Measurements from ENCODE around the gene PAK5.

The PAK5 gene

GRCh38 chr20:9838378-9839295, at the start of gene PAK5:
PAK5 (minus strand) TSS chr20:9839076; CDS start chr20:9644328, 194,748 bp downstream.
- no peak for DNase-seq (ENCODE audit: low read depth)

- no peak for DNase-seq (ENCODE audit: low read depth)
These were observed 48.8 kb upstream of the PAK5 start for GRCh38 chr20:9887706-9888105.

- no peak for DNase-seq (ENCODE audit: low read depth)
These were observed 47.4 kb upstream of the PAK5 start for GRCh38 chr20:9886227-9886626.

GRCh38 chr20:9884666-9885065, 45.8 kb upstream of the PAK5 start:
- no peak for DNase-seq (ENCODE audit: low read depth)

- no peak for DNase-seq (ENCODE audit: low read depth)
These were observed 45.2 kb upstream of the PAK5 start for GRCh38 chr20:9884061-9884460.

- DNase-seq (ENCODE audit: low read depth): no peak
These were observed 39.1 kb upstream of the PAK5 start for GRCh38 chr20:9877932-9878495.

GRCh38 chr20:9867196-9867980, 28.5 kb upstream of the PAK5 start:
- no peak for DNase-seq (ENCODE audit: low read depth)

GRCh38 chr20:9852566-9852965, 13.7 kb upstream of the PAK5 start:
- DNase-seq (ENCODE audit: low read depth): no peak

GRCh38 chr20:9839626-9840025, 750 bp upstream of the PAK5 start:
- no peak for DNase-seq (ENCODE audit: low read depth)

GRCh38 chr20:9838035-9838377, 870 bp downstream of the PAK5 start:
- no peak for DNase-seq (ENCODE audit: low read depth)

GRCh38 chr20:9837634-9838033, 1.2 kb downstream of the PAK5 start:
- no peak for DNase-seq (ENCODE audit: low read depth)

GRCh38 chr20:9835302-9835701, 3.6 kb downstream of the PAK5 start:
- DNase-seq (ENCODE audit: low read depth): no peak

- no peak for DNase-seq (ENCODE audit: low read depth)
These were observed 7.8 kb downstream of the PAK5 start for GRCh38 chr20:9831032-9831431.

- DNase-seq (ENCODE audit: low read depth): no peak
These were observed 9.0 kb downstream of the PAK5 start for GRCh38 chr20:9829835-9830234.

GRCh38 chr20:9817654-9818053, 21.2 kb downstream of the PAK5 start:
- no peak for DNase-seq (ENCODE audit: low read depth)

- no peak for DNase-seq (ENCODE audit: low read depth)
These were observed 23.2 kb downstream of the PAK5 start for GRCh38 chr20:9815632-9816031.

- DNase-seq (ENCODE audit: low read depth): no peak
These were observed 28.1 kb downstream of the PAK5 start for GRCh38 chr20:9810738-9811137.

GRCh38 chr20:9809271-9809670, 29.6 kb downstream of the PAK5 start:
- DNase-seq (ENCODE audit: low read depth): no peak

- DNase-seq (ENCODE audit: low read depth): no peak
These were observed 30.7 kb downstream of the PAK5 start for GRCh38 chr20:9808166-9808565.

- no peak for DNase-seq (ENCODE audit: low read depth)
These were observed 31.7 kb downstream of the PAK5 start for GRCh38 chr20:9807136-9807535.

- no peak for DNase-seq (ENCODE audit: low read depth)
These were observed 38.5 kb downstream of the PAK5 start for GRCh38 chr20:9800421-9800820.

- DNase-seq (ENCODE audit: low read depth): no peak
These were observed 44.0 kb downstream of the PAK5 start for GRCh38 chr20:9794831-9795230.

- no peak for DNase-seq (ENCODE audit: low read depth)
These were observed 46.2 kb downstream of the PAK5 start for GRCh38 chr20:9792674-9793073.

Data from fibroblast of the conjunctiva (primary cell).